HepG2 (cell line): ENCODE measurements around the gene CABP4. TPM values are rescaled to one million over a fixed set of nuclear protein-coding genes. Genes with fewer than 3 reads are reported as not detected.
A peak's percentile ranks its signal among the peaks of the same experiment; 100 is the strongest.

Experiments
- CHD2 ChIP-seq: IDR thresholded peaks from 2 replicates; pipeline ENCODE4 v1.6.1; 2011; ENCODE audit warnings: low read depth, low read length, improper control_type of control experiment
- E2F1 ChIP-seq: sonication (generic); formaldehyde crosslinking; IDR thresholded peaks from 2 replicates; pipeline ENCODE4 v1.5.0; 2020; ENCODE audit warnings: missing genetic modification reagents
- ELF1 ChIP-seq: sonication (generic); formaldehyde crosslinking; IDR thresholded peaks from 2 replicates; pipeline ENCODE4 v1.4.0; 2020; ENCODE audit warnings: missing genetic modification reagents
- FOXA3 ChIP-seq: IDR thresholded peaks from 2 replicates; pipeline ENCODE4 v1.6.1; 2016; ENCODE audit warnings: missing genetic modification reagents, missing compliant biosample characterization
- NR3C1 ChIP-seq: sonication (generic); formaldehyde crosslinking; IDR thresholded peaks from 2 replicates; pipeline ENCODE4 v1.4.0; 2020; ENCODE audit warnings: missing genetic modification reagents
- POLR2G ChIP-seq: fragments of 200-400 bp; formaldehyde crosslinking; IDR thresholded peaks from 2 replicates; pipeline ENCODE4 v1.6.1; 2018; ENCODE audit warnings: mild to moderate bottlenecking, low read depth, low read length, moderate library complexity
- SALL2 ChIP-seq: sonication (generic); formaldehyde crosslinking; IDR thresholded peaks from 2 replicates; pipeline ENCODE4 v1.8.1; 2023; ENCODE audit warnings: mild to moderate bottlenecking, missing genetic modification reagents, inconsistent platforms
- UBTF ChIP-seq: sonication (generic); formaldehyde crosslinking; IDR thresholded peaks from 2 replicates; pipeline ENCODE4 v1.4.0; 2020; ENCODE audit warnings: mild to moderate bottlenecking, missing genetic modification reagents
- ZFP82 ChIP-seq: sonication (generic); formaldehyde crosslinking; IDR thresholded peaks from 2 replicates; pipeline ENCODE4 v1.5.1; 2020; ENCODE audit warnings: mild to moderate bottlenecking, missing genetic modification reagents, borderline replicate concordance
- ZGPAT ChIP-seq: IDR thresholded peaks from 2 replicates; pipeline ENCODE4 v1.6.1; 2016; ENCODE audit warnings: mild to moderate bottlenecking
- ZNF724P ChIP-seq: sonication (generic); formaldehyde crosslinking; IDR thresholded peaks from 2 replicates; pipeline ENCODE4 v1.8.0; 2022; ENCODE audit warnings: missing genetic modification reagents, borderline replicate concordance
- polyA plus RNA-seq, 8 experiments: library from polyadenylated mRNA; depleted of rRNA in 3 of 8; stranded (reverse) in 7 of 8; unstranded in 1 of 8; fragments of >200 nt; fragmentation: Illumina TruSeq in 4 of 8; extraction: Trizol in 4 of 8; gene quantifications; 2 replicates each; pipeline versions ENCODE4 v1.2.1 to v1.2.3, GENCODE V29; 2011 to 2016; ENCODE audit warnings: low read depth in 4 of 8, missing spikeins in 1 of 8, mixed read lengths in 1 of 8; ENCODE audit not compliant: insufficient read depth in 1 of 8
- total RNA-seq, 5 experiments: library from RNA; depleted of rRNA; stranded (reverse); fragments of >200 nt; fragmentation: Illumina TruSeq; extraction: Trizol; gene quantifications; 2 replicates each; pipeline ENCODE4 v1.2.3, GENCODE V29; 2016; ENCODE audit warnings: low read depth in 1 of 5
- TF ChIP-seq, protein P1 (sequence below): sonication (generic); formaldehyde crosslinking; IDR thresholded peaks from 2 replicates; pipeline ENCODE4 v1.5.0; 2020; ENCODE audit warnings: mild to moderate bottlenecking, missing genetic modification reagents
- TF ChIP-seq, protein P2 (sequence below): sonication (generic); formaldehyde crosslinking; IDR thresholded peaks from 2 replicates; pipeline ENCODE4 v1.4.0; 2020; ENCODE audit warnings: mild to moderate bottlenecking, missing genetic modification reagents

The CABP4 gene
- total and polyA plus RNA-seq, 2 of the 13 experiments (the other 11 are each of a cell fraction or from before 2014, with no cell fraction given) = not detected

GRCh38 chr11:67507864-67508485 is 52.8 kb downstream of the CABP4 start, which contains the start of gene CDK2AP2 (continued):
- 0 out of 2 replicates have a peak, but pooled peaks have one; percentile 79 for TF ChIP-seq E2F1 (CRISPR knock-in tag)
- TF ChIP-seq FOXA3 = 0 out of 2 replicates have a peak, but pooled peaks have one; percentile 10
- peak; percentile 27; the same call in 1 of the 2 replicates for TF ChIP-seq CHD2
- TF ChIP-seq ELF1 (CRISPR knock-in tag) = peak; percentile 81
- TF ChIP-seq ZNF724P (CRISPR knock-in tag) = no peak
- TF ChIP-seq, protein P1, sequence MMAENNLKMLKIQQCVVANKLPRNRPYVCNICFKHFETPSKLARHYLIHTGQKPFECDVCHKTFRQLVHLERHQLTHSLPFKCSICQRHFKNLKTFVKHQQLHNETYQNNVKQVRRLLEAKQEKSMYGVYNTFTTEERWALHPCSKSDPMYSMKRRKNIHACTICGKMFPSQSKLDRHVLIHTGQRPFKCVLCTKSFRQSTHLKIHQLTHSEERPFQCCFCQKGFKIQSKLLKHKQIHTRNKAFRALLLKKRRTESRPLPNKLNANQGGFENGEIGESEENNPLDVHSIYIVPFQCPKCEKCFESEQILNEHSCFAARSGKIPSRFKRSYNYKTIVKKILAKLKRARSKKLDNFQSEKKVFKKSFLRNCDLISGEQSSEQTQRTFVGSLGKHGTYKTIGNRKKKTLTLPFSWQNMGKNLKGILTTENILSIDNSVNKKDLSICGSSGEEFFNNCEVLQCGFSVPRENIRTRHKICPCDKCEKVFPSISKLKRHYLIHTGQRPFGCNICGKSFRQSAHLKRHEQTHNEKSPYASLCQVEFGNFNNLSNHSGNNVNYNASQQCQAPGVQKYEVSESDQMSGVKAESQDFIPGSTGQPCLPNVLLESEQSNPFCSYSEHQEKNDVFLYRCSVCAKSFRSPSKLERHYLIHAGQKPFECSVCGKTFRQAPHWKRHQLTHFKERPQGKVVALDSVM = 0 out of 2 replicates have a peak, but pooled peaks have one; percentile 14
- TF ChIP-seq ZGPAT = peak; percentile 65; the same call in 1 of the 2 replicates
- peak; percentile 89 for TF ChIP-seq POLR2G
- peak; percentile 23; the same call in 1 of the 2 replicates for TF ChIP-seq SALL2
- no peak for TF ChIP-seq NR3C1 (CRISPR knock-in tag)
- no peak for TF ChIP-seq ZFP82 (CRISPR knock-in tag)
- TF ChIP-seq, protein P2, sequence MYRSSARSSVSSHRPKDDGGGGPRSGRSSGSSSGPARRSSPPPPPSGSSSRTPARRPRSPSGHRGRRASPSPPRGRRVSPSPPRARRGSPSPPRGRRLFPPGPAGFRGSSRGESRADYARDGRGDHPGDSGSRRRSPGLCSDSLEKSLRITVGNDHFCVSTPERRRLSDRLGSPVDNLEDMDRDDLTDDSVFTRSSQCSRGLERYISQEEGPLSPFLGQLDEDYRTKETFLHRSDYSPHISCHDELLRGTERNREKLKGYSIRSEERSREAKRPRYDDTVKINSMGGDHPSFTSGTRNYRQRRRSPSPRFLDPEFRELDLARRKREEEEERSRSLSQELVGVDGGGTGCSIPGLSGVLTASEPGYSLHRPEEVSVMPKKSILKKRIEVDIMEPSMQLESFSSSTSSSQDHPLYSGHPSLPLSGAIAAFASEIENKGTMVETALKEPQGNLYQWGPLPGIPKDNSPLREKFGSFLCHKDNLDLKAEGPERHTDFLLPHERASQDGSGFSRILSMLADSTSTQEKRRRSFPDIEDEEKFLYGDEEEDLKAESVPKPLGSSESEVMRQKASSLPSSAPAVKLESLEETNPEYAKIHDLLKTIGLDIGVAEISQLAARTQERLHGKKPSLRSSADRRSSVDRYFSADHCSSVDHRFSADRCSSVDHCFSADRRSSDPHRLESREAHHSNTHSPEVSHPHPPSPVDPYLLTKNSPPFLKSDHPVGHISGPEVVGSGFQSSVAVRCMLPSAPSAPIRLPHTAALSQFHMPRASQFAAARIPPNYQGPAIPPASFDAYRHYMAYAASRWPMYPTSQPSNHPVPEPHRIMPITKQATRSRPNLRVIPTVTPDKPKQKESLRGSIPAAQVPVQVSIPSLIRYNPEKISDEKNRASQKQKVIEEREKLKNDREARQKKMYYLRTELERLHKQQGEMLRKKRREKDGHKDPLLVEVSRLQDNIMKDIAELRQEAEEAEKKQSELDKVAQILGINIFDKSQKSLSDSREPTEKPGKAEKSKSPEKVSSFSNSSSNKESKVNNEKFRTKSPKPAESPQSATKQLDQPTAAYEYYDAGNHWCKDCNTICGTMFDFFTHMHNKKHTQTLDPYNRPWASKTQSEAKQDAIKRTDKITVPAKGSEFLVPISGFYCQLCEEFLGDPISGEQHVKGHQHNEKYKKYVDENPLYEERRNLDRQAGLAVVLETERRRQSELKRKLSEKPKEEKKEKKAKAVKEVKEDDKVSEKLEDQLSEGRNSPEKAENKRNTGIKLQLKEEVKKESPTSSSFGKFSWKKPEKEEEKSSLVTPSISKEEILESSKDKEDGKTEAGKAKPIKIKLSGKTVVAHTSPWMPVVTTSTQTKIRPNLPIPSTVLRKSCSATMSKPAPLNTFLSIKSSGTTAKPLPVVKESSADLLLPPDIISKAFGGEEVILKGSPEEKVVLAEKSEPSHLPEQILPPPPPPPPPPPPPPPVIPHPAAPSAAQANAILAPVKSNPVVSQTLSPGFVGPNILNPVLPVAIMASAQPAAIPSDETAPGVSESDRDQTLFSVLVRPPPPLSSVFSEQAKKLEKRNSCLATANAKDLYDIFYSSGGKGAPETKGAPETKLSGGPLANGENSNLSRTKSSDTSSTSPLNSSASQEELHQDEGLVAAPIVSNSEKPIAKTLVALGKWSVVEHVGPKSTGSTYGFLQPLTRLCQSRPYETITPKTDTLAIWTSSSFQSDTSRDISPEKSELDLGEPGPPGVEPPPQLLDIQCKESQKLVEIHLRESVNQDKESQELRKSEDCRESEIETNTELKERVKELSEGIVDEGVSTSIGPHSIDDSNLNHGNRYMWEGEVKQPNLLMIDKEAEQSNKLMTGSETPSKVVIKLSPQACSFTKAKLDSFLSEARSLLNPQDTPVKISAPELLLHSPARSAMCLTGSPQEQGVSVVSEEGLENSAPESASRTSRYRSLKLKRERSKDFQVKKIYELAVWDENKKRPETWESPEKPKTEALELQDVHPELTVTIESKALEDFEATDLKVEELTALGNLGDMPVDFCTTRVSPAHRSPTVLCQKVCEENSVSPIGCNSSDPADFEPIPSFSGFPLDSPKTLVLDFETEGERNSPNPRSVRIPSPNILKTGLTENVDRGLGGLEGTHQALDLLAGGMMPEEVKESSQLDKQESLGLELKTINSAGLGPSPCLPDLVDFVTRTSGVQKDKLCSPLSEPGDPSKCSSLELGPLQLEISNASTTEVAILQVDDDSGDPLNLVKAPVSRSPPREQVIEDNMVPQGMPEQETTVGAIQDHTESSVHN (CRISPR knock-in tag) = no peak
- peak; percentile 63 for TF ChIP-seq UBTF (CRISPR knock-in tag)
